ENCODE data around the gene TMEM11. TPM values are rescaled to one million over a fixed set of nuclear protein-coding genes. Genes with fewer than 3 reads are reported as not detected.
A peak's percentile ranks its signal among the peaks of the same experiment; 100 is the strongest.

Gene TMEM11
- total RNA-seq, 1 donor from 2014 or later: 17.3 TPM

DNA sequence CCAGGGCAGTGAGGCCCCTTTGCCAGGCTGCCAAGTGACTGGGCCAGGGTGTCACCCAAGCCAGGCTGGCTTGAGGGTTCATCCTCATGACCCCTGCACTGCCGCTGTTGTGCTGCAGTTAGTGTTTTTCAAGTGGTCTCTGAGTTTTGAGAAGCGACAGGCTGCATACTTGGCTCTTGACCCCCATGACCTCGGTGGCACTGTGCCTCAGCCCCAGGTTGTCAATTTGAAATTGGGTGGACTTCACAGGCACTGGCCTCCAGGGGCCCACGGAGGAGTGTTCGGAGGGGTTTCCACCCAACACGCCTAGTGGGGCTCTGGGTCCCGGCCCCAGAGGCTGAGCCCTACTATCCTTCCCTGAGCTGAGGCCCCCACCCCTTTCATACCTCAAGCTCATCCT, 44.5 kb downstream of the TMEM11 start:
- no peak overlapping the region for H3K4me2 ChIP-seq
- no peaks in the 10 kb centered on the region for H3K36me3 ChIP-seq
- no peaks in the 10 kb centered on the region for H3K4me1 ChIP-seq
- H3K27me3 Mint-ChIP-seq (ENCODE audit: insufficient read depth, low read depth): peaks cover 3% of the 10 kb centered on the region
- no peak overlapping the region for H3K9ac ChIP-seq
- no peaks in the 10 kb centered on the region for H3K9me3 Mint-ChIP-seq
- H3K27me3 ChIP-seq: no peaks in the 10 kb centered on the region
- H2AFZ ChIP-seq (replicated peaks): no peak overlapping the region
- H3K9me3 ChIP-seq (ENCODE audit: low read depth): no peaks in the 10 kb centered on the region
- DNase-seq (ENCODE audit: low spot score): no peak
- no peak overlapping the region for H3K27ac ChIP-seq
- no peak overlapping the region for H3K27ac Mint-ChIP-seq
- TF ChIP-seq, protein P1, sequence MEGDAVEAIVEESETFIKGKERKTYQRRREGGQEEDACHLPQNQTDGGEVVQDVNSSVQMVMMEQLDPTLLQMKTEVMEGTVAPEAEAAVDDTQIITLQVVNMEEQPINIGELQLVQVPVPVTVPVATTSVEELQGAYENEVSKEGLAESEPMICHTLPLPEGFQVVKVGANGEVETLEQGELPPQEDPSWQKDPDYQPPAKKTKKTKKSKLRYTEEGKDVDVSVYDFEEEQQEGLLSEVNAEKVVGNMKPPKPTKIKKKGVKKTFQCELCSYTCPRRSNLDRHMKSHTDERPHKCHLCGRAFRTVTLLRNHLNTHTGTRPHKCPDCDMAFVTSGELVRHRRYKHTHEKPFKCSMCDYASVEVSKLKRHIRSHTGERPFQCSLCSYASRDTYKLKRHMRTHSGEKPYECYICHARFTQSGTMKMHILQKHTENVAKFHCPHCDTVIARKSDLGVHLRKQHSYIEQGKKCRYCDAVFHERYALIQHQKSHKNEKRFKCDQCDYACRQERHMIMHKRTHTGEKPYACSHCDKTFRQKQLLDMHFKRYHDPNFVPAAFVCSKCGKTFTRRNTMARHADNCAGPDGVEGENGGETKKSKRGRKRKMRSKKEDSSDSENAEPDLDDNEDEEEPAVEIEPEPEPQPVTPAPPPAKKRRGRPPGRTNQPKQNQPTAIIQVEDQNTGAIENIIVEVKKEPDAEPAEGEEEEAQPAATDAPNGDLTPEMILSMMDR (IDR thresholded peaks at IDR 0.05): no peak
- no peak for TF ChIP-seq EZH2phosphoT487 (IDR thresholded peaks at IDR 0.05)
- TF ChIP-seq EZH2 (IDR thresholded peaks at IDR 0.05): no peak
- H3K4me3 ChIP-seq: no peak overlapping the region
- no peaks in the 10 kb centered on the region for H4K20me1 ChIP-seq (ENCODE audit: low read depth)
- no peaks in the 10 kb centered on the region for H3K79me2 ChIP-seq (ENCODE audit: low read depth)
- peaks cover 4% of the 10 kb centered on the region for H3K4me1 Mint-ChIP-seq
- H3F3A ChIP-seq (ENCODE audit: low read depth): no peaks in the 10 kb centered on the region
- no peak overlapping the region for H3K4me3 Mint-ChIP-seq
- H3K36me3 Mint-ChIP-seq: peaks cover 12% of the 10 kb centered on the region

- Histone ChIP-seq H3K36me3 (no peaks in the 10 kb centered on the region), H2AFZ (replicated peaks) (no peak overlapping the region), H4K20me1 (ENCODE audit: low read depth) (no peaks in the 10 kb centered on the region), H3K79me2 (ENCODE audit: low read depth) (no peaks in the 10 kb centered on the region), H3F3A (ENCODE audit: low read depth) (no peaks in the 10 kb centered on the region), H3K27ac (no peak overlapping the region), H3K9ac (no peak overlapping the region), H3K4me3 (no peak overlapping the region), H3K4me2 (no peak overlapping the region), H3K27me3 (no peaks in the 10 kb centered on the region), H3K4me1 (no peaks in the 10 kb centered on the region), H3K9me3 (ENCODE audit: low read depth) (no peaks in the 10 kb centered on the region)
- peaks cover 6% of the 10 kb centered on the region for H3K36me3 Mint-ChIP-seq
- DNase-seq (ENCODE audit: low spot score): no peak
- H3K27me3 Mint-ChIP-seq (ENCODE audit: insufficient read depth, low read depth): peaks cover 5% of the 10 kb centered on the region
- peaks cover 9% of the 10 kb centered on the region for H3K4me1 Mint-ChIP-seq
- H3K27ac Mint-ChIP-seq: peak overlapping the region; percentile 36
- H3K9me3 Mint-ChIP-seq: no peaks in the 10 kb centered on the region
- no peak overlapping the region for H3K4me3 Mint-ChIP-seq
- TF ChIP-seq EZH2 (IDR thresholded peaks at IDR 0.05) (no peak), EZH2phosphoT487 (IDR thresholded peaks at IDR 0.05) (no peak)
- TF ChIP-seq, protein P1 (IDR thresholded peaks at IDR 0.05): no peak
These were observed 45.5 kb downstream of the TMEM11 start for GRCh38 chr17:21168555-21168865.

DNA sequence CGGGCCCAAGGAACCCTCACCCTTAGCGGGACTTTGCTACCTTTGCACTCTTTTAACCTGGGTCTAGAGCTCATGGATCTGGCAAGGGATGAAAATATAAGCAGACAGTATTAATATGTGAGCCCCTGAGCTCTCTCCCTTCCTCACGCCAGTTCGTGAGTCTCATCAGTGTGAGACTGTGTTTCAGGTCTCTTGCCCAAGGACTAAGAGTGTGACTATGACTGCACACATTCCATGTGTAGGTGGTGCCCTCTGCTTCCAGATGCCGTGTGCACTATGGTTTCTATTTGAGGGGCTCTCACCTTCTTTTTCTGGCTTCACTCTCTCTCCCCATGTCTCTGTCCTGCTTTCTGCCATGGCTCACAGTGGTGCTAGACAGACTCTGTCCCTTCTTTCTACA, 46.7 kb downstream of the TMEM11 start:
- H3K4me2 ChIP-seq: no peak overlapping the region
- H3K27me3 ChIP-seq: no peaks in the 10 kb centered on the region
- no peak overlapping the region for H3K27ac Mint-ChIP-seq
- no peaks in the 10 kb centered on the region for H3K4me1 ChIP-seq
- no peaks in the 10 kb centered on the region for H4K20me1 ChIP-seq (ENCODE audit: low read depth)
- no peaks in the 10 kb centered on the region for H3K79me2 ChIP-seq (ENCODE audit: low read depth)
- H3K9ac ChIP-seq: no peak overlapping the region
- H3K4me3 Mint-ChIP-seq: no peak overlapping the region
- no peak overlapping the region for H2AFZ ChIP-seq (replicated peaks)
- no peaks in the 10 kb centered on the region for H3F3A ChIP-seq (ENCODE audit: low read depth)
- no peaks in the 10 kb centered on the region for H3K9me3 Mint-ChIP-seq
- no peaks in the 10 kb centered on the region for H3K36me3 Mint-ChIP-seq
- peaks cover 5% of the 10 kb centered on the region for H3K27me3 Mint-ChIP-seq (ENCODE audit: insufficient read depth, low read depth)
- H3K4me1 Mint-ChIP-seq: peaks cover 16% of the 10 kb centered on the region
- no peaks in the 10 kb centered on the region for H3K36me3 ChIP-seq
- no peaks in the 10 kb centered on the region for H3K9me3 ChIP-seq (ENCODE audit: low read depth)
- no peak overlapping the region for H3K27ac ChIP-seq
- TF ChIP-seq, protein P1 (IDR thresholded peaks at IDR 0.05): no peak
- TF ChIP-seq EZH2phosphoT487 (IDR thresholded peaks at IDR 0.05) (no peak), EZH2 (IDR thresholded peaks at IDR 0.05) (no peak)
- DNase-seq (ENCODE audit: low spot score): no peak
- H3K4me3 ChIP-seq: no peak overlapping the region
